Endothelial cell of umbilical vein (primary cell): ENCODE measurements around the gene MAMDC4.
"Not testable (repeated sequence)": the region's sequence is repeated elsewhere in the genome, so short reads cannot be mapped to it uniquely, and the experiment has no call there.

Experiments used
- EZH2 ChIP-seq: IDR thresholded peaks from 2 replicates; pipeline ENCODE4 v1.6.1; 2012; ENCODE audit warnings: borderline replicate concordance, low read depth, mild to moderate bottlenecking, moderate library complexity, low read length, inconsistent platforms; ENCODE audit not compliant: severe bottlenecking
- MYC ChIP-seq: IDR thresholded peaks from one replicate; pipeline ENCODE4 v1.6.1; 2011; ENCODE audit warnings: mild to moderate bottlenecking, low read depth, low read length
- POLR2A ChIP-seq: IDR thresholded peaks from 2 replicates; pipeline ENCODE4 v1.6.1; 2012; ENCODE audit warnings: low read depth, mild to moderate bottlenecking, control low read depth, low read length
- POLR2AphosphoS5 ChIP-seq: IDR thresholded peaks from 2 replicates; pipeline ENCODE4 v1.6.1; 2012; ENCODE audit warnings: low read depth, mild to moderate bottlenecking, control low read depth, low read length, moderate library complexity; ENCODE audit not compliant: insufficient read depth
- TF ChIP-seq, protein P1 (sequence below): IDR thresholded peaks from 2 replicates; pipeline ENCODE4 v1.6.1; 2011; ENCODE audit not compliant: insufficient read depth, insufficient read length
- TF ChIP-seq, protein P2 (sequence below), 2 donors: IDR thresholded peaks; 1 replicate in 1 of 2; 2 replicates in 1 of 2; pipeline ENCODE4 v1.5.1; 2011; ENCODE audit warnings: low read length in 2 of 2, mild to moderate bottlenecking in 2 of 2, moderate library complexity in 2 of 2, control low read depth in 1 of 2, inconsistent platforms in 1 of 2, low read depth in 1 of 2; ENCODE audit not compliant: insufficient read depth in 1 of 2; ENCODE audit errors: extremely low read depth in 1 of 2

DNA sequence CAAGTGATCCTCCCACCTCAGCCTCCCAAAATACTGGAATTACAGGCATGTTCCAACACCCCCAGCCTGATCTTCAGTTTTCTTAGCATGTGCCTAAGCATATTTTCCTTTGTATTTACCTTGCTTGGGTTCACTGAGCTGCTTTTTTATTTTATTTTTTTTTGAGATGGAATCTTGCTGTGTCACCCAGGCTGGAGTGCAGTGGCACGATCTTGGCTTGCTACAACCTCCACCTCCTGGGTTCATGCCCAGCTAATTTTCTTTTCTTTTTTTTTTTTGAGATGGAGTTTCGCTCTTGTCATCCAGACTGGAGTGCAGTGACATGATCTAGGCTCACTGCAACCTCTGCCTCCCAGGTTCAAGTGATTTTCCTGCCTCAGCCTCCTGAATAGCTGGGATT lies 17.5 kb downstream of the MAMDC4 start:
- TF ChIP-seq EZH2, MYC, POLR2AphosphoS5, POLR2A: not testable (repeated sequence)
- TF ChIP-seq, protein P1, sequence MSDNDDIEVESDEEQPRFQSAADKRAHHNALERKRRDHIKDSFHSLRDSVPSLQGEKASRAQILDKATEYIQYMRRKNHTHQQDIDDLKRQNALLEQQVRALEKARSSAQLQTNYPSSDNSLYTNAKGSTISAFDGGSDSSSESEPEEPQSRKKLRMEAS: not testable (repeated sequence)
- TF ChIP-seq, protein P2, sequence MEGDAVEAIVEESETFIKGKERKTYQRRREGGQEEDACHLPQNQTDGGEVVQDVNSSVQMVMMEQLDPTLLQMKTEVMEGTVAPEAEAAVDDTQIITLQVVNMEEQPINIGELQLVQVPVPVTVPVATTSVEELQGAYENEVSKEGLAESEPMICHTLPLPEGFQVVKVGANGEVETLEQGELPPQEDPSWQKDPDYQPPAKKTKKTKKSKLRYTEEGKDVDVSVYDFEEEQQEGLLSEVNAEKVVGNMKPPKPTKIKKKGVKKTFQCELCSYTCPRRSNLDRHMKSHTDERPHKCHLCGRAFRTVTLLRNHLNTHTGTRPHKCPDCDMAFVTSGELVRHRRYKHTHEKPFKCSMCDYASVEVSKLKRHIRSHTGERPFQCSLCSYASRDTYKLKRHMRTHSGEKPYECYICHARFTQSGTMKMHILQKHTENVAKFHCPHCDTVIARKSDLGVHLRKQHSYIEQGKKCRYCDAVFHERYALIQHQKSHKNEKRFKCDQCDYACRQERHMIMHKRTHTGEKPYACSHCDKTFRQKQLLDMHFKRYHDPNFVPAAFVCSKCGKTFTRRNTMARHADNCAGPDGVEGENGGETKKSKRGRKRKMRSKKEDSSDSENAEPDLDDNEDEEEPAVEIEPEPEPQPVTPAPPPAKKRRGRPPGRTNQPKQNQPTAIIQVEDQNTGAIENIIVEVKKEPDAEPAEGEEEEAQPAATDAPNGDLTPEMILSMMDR (IDR thresholded peaks at IDR 0.05; ENCODE audit: extremely low read depth in 1 of 2, insufficient read depth in 1 of 2, low read depth in 1 of 2, low read length in 2 of 2): not testable (repeated sequence)
